GM12878 (cell line): ENCODE measurements around the gene BAG5. TPM values are rescaled to one million over a fixed set of nuclear protein-coding genes. Genes with fewer than 3 reads are reported as not detected.
A peak's percentile ranks its signal among the peaks of the same experiment; 100 is the strongest.

Source experiments
- ATAC-seq: fragments of 200-7000 bp; cut with Tn5 transposase; 3 replicates; pipeline ENCODE4 v1.9.1; 2020; ENCODE audit warnings: mild to moderate bottlenecking, moderate library complexity
- BruUV-seq: library from RNA; stranded (reverse); fragments of 400-500 nt; replicated peaks from 2 replicates; lab custom pipeline; 2021; lab: Mats Ljungman, UMichigan
- CTCF ChIA-PET: fragments of 300-600 bp; sonication (Branson Sonifier 250); formaldehyde crosslinking; extraction: SDS; loops from one replicate; lab custom pipeline; 2021; ENCODE audit warnings: inconsistent platforms; lab: Yijun Ruan, JAX
- POLR2A ChIA-PET: fragments of 350-600 bp; formaldehyde crosslinking; extraction: SDS; loops from one replicate; lab custom pipeline; 2021; ENCODE audit warnings: inconsistent platforms; lab: Charles Lee
- RAD21 ChIA-PET: fragments of 300-600 bp; sonication (Branson Sonifier 250); formaldehyde crosslinking; loops from one replicate; lab custom pipeline; 2023; ENCODE audit warnings: antibody characterized with exemption; ENCODE audit not compliant: unreplicated experiment; lab: Charles Lee
- SMC1A ChIA-PET: fragments of 300-600 bp; sonication (Branson Sonifier 250); formaldehyde crosslinking; loops from one replicate; lab custom pipeline; 2023; ENCODE audit not compliant: unreplicated experiment, uncharacterized antibody; lab: Charles Lee
- DNase-seq: peaks from one replicate; pipeline ENCODE4 v3.0.0-alpha.2; 2011; ENCODE audit warnings: low read depth, low spot score
- FAIRE-seq: peaks from 3 replicates; lab custom pipeline; 2011; peaks lifted over from hg19 to GRCh38; lab: Jason Lieb, UNC
- H2AFZ ChIP-seq: 2 replicates; pipeline ENCODE4 v1.6.0; 2011; ENCODE audit warnings: low read depth, low read length, control low read depth; ENCODE audit not compliant: control insufficient read depth
- H3K27ac ChIP-seq: 2 replicates; pipeline ENCODE4 v1.5.1; 2011; ENCODE audit warnings: control low read depth; ENCODE audit not compliant: control insufficient read depth, insufficient read depth
- H3K27me3 ChIP-seq, 2 experiments: replicated peaks in 1 of 2; 2 replicates each; pipeline versions ENCODE4 v1.6.0 to v1.6.1; 2011; ENCODE audit warnings: low read length in 1 of 2; ENCODE audit not compliant: control insufficient read depth in 2 of 2, insufficient read depth in 2 of 2
- H3K36me3 ChIP-seq, 2 experiments: 2 replicates each; pipeline ENCODE4 v1.5.1; 2011; ENCODE audit warnings: low read length in 1 of 2; ENCODE audit not compliant: control insufficient read depth in 2 of 2, insufficient read depth in 2 of 2
- H3K4me1 ChIP-seq: 2 replicates; pipeline ENCODE4 v1.6.1; 2011; ENCODE audit warnings: mild to moderate bottlenecking, low read length, moderate library complexity, mixed read lengths; ENCODE audit not compliant: control insufficient read depth, insufficient read depth
- H3K4me2 ChIP-seq: 2 replicates; pipeline ENCODE4 v1.6.0; 2011; ENCODE audit warnings: control low read depth; ENCODE audit not compliant: control insufficient read depth, insufficient read depth
- H3K4me3 ChIP-seq: fragments of 200-600 bp; sonication (generic); 2 replicates; pipeline ENCODE4 v1.5.1; 2016
- H3K79me2 ChIP-seq: 2 replicates; pipeline ENCODE4 v1.6.0; 2011; ENCODE audit warnings: low read length; ENCODE audit not compliant: control insufficient read depth, insufficient read depth
- H3K9ac ChIP-seq: 2 replicates; pipeline ENCODE4 v1.8.0; 2011; ENCODE audit warnings: low read length, control low read depth, mixed read lengths; ENCODE audit not compliant: control insufficient read depth, insufficient read depth
- H3K9me3 ChIP-seq: replicated peaks from 3 replicates; pipeline ENCODE4 v1.5.1; 2011; ENCODE audit warnings: mild to moderate bottlenecking, low read length; ENCODE audit not compliant: control insufficient read depth, insufficient read depth
- H4K20me1 ChIP-seq: 2 replicates; pipeline ENCODE4 v1.6.0; 2011; ENCODE audit not compliant: control insufficient read depth, insufficient read depth
- BCL3 ChIP-seq: IDR thresholded peaks from 2 replicates; pipeline ENCODE4 v1.6.1; 2011; ENCODE audit warnings: borderline replicate concordance, low read depth, mild to moderate bottlenecking, moderate library complexity, low read length; ENCODE audit not compliant: insufficient read depth, poor library complexity, severe bottlenecking
- BHLHE40 ChIP-seq, 2 experiments: fragments of 450-650 bp in 1 of 2; IDR thresholded peaks; 2 replicates each; pipeline ENCODE4 v1.6.1; 2011 to 2017; ENCODE audit warnings: low read depth in 2 of 2, borderline replicate concordance in 1 of 2, improper control_type of control experiment in 1 of 2, low read length in 1 of 2, mild to moderate bottlenecking in 1 of 2
- CREB1 ChIP-seq: IDR thresholded peaks from 2 replicates; pipeline ENCODE4 v1.6.1; 2012; ENCODE audit warnings: low read depth, mild to moderate bottlenecking, inconsistent platforms
- E2F4 ChIP-seq: IDR thresholded peaks from 2 replicates; pipeline ENCODE4 v1.6.1; 2012; ENCODE audit warnings: low read depth, low read length, improper control_type of control experiment
- E2F8 ChIP-seq: fragments of 450-650 bp; IDR thresholded peaks from 2 replicates; pipeline ENCODE4 v1.6.1; 2018; ENCODE audit warnings: mild to moderate bottlenecking, low read depth, moderate library complexity; ENCODE audit not compliant: partially characterized antibody
- HCFC1 ChIP-seq: fragments of 150-350 bp; IDR thresholded peaks from 2 replicates; pipeline ENCODE4 v1.6.1; 2014; ENCODE audit warnings: low read length
- IKZF2 ChIP-seq, 2 experiments: fragments of 450-650 bp; IDR thresholded peaks; 2 replicates each; pipeline ENCODE4 v1.6.1; 2017; ENCODE audit warnings: mild to moderate bottlenecking in 2 of 2, moderate library complexity in 2 of 2
- MEF2B ChIP-seq: fragments of 450-650 bp; IDR thresholded peaks from 2 replicates; pipeline ENCODE4 v1.6.1; 2018; ENCODE audit warnings: mild to moderate bottlenecking, moderate library complexity; ENCODE audit not compliant: partially characterized antibody, poor library complexity, severe bottlenecking
- NR2F1 ChIP-seq: fragments of 450-650 bp; conservative IDR thresholded peaks from 2 replicates; pipeline ENCODE4 v1.6.1; 2017; ENCODE audit warnings: mild to moderate bottlenecking
- PAX8 ChIP-seq: fragments of 450-650 bp; IDR thresholded peaks from 2 replicates; pipeline ENCODE4 v1.6.1; 2017; ENCODE audit warnings: mild to moderate bottlenecking, moderate library complexity
- RELA ChIP-seq: fragments of 450-650 bp; IDR thresholded peaks from 2 replicates; pipeline ENCODE4 v1.8.0; 2014; ENCODE audit warnings: borderline replicate concordance; ENCODE audit not compliant: partially characterized antibody
- RELB ChIP-seq: fragments of 450-650 bp; IDR thresholded peaks from 2 replicates; pipeline ENCODE4 v1.6.1; 2017; ENCODE audit warnings: low read depth, mild to moderate bottlenecking, moderate library complexity
- SP1 ChIP-seq: IDR thresholded peaks from one replicate; pipeline ENCODE4 v1.6.1; 2011; ENCODE audit warnings: low read depth, low read length
- SRF ChIP-seq, 2 experiments: IDR thresholded peaks; 2 replicates each; pipeline ENCODE4 v1.6.1; 2011; ENCODE audit warnings: low read depth in 2 of 2, low read length in 2 of 2, mild to moderate bottlenecking in 1 of 2, moderate library complexity in 1 of 2
- ZNF274 ChIP-seq: IDR thresholded peaks from one replicate; pipeline ENCODE4 v1.8.0; 2011; ENCODE audit not compliant: insufficient read length, insufficient read depth
- WGBS: methylation state at CpG from one replicate; pipeline ENCODE4 v1.1.6; 2016; ENCODE audit warnings: low lambda C conversion rate; ENCODE audit not compliant: insufficient replicate concordance, insufficient coverage; ENCODE audit errors: missing lambda C conversion rate; 5-methylcytosine and 5-hydroxymethylcytosine counted together
- in situ Hi-C: fragments of 300-500 bp; cut with MboI; formaldehyde crosslinking; loops from 9 replicates; pipeline ENCODE4 v1.14.3; 2018; ENCODE audit warnings: mixed read lengths
- intact Hi-C: fragments of 100-400 bp; cut with micrococcal nuclease; formaldehyde crosslinking; loops from one replicate; pipeline ENCODE4 v1.14.2; 2022; ENCODE audit not compliant: unreplicated experiment
- polyA plus RNA-seq, 11 experiments: library from polyadenylated mRNA; depleted of rRNA in 4 of 11; unstranded in 6 of 11; stranded (reverse) in 5 of 11; fragments of >200 nt; fragmentation: Nextera tagmentation in 4 of 11; fragmentation: Illumina TruSeq in 1 of 11; extraction: Ambion mirVana in 4 of 11; extraction: Trizol in 1 of 11; gene quantifications; 1 replicate in 1 of 11; 2 replicates in 10 of 11; pipeline versions ENCODE4 v1.2.1 to v1.2.3, GENCODE V29; 2011 to 2016; ENCODE audit warnings: inconsistent platforms in 2 of 11, missing spikeins in 2 of 11, low read depth in 1 of 11
- total RNA-seq, 4 experiments: library from RNA; depleted of rRNA in 3 of 4; stranded (reverse); fragments of >200 nt in 3 of 4; fragmentation: Illumina TruSeq in 1 of 4; extraction: Trizol in 1 of 4; gene quantifications; 2 replicates each; pipeline versions ENCODE4 v1.2.1 to v1.2.3, GENCODE V29; 2013 to 2021

Gene BAG5
- total and polyA plus RNA-seq, 10 of the 15 experiments (the other 5 are each of a cell fraction or from before 2014, with no cell fraction given) = 9.9 to 30.5 (median 20.1) TPM

- H3K4me2 ChIP-seq = peak overlapping the region; percentile 91
- no peaks in the 10 kb centered on the region for H4K20me1 ChIP-seq
- in situ Hi-C loops (no loop called here), intact Hi-C loops (no loop called here)
- H3K9me3 ChIP-seq = no peaks in the 10 kb centered on the region; the same call in 2 of the 3 replicates
- POLR2A ChIA-PET = interaction anchor here (0.6 to 1.3 kb wide), 3 partner anchors 36 to 431 kb away, joined by 4 to 7 read pairs (median 4); no protein-coding TSS in a partner anchor
- peaks cover 25% of the 10 kb centered on the region for H3K4me1 ChIP-seq
- DNase-seq = peak; percentile 67
- H2AFZ ChIP-seq = 0 out of 2 replicates have a peak overlapping the region, but pooled peaks have one; percentile 5
- peaks cover 30% of the 10 kb centered on the region for H3K79me2 ChIP-seq
- peak; percentile 81 for FAIRE-seq
- WGBS = 5% methylated on average over 14 of the region's 14 CpGs
- peaks cover 0 to 2% of the 10 kb centered on the region in 2 experiments; a peak in 1 of 4 replicates for H3K36me3 ChIP-seq
- peak overlapping the region; percentile 84; the same call in 1 of the 2 replicates for H3K4me3 ChIP-seq
- no TSS peak for BruUV-seq
- H3K9ac ChIP-seq = peak overlapping the region; percentile 69
- H3K27ac ChIP-seq = peak overlapping the region; percentile 61
- SMC1A ChIA-PET = interaction anchor here (0.8 to 2.6 kb wide), 5 partner anchors 9 to 387 kb away, joined by 3 to 11 read pairs (median 3); no protein-coding TSS in a partner anchor
- peaks cover 0 to 2% of the 10 kb centered on the region in 2 experiments; a peak in 1 of 4 replicates for H3K27me3 ChIP-seq
- RAD21 ChIA-PET = interaction anchor here (0.5 to 2.4 kb wide), 4 partner anchors 9 to 232 kb away, joined by 3 to 14 read pairs (median 6); no protein-coding TSS in a partner anchor
- ATAC-seq = peak; percentile 90
- CTCF ChIA-PET = interaction anchor here (1.0 to 5.3 kb wide), 4 partner anchors 9 to 134 kb away, joined by 3 to 39 read pairs (median 5); partner anchors contain the start of gene BAG5
- peak; percentile 22 to 38; a peak in 1 of 4 replicates for TF ChIP-seq BHLHE40 (IDR thresholded peaks at IDR 0.05; ENCODE audit: borderline replicate concordance in 1 of 2, low read depth in 2 of 2, low read length in 1 of 2)
- TF ChIP-seq ZNF274 = no peak
- TF ChIP-seq MEF2B = peak; percentile 92
- TF ChIP-seq E2F8 = no peak
- TF ChIP-seq SP1 = no peak
- no peak for TF ChIP-seq E2F4
- TF ChIP-seq RELA = peak; percentile 31
- TF ChIP-seq PAX8 = no peak
- peak; percentile 79 for TF ChIP-seq RELB
- TF ChIP-seq HCFC1 = 0 out of 2 replicates have a peak, but pooled peaks have one; percentile 17
- peak; percentile 80 to 87 for TF ChIP-seq IKZF2 (IDR thresholded peaks at IDR 0.05)
- 0 out of 2 replicates have a peak, but pooled peaks have one; percentile 21 for TF ChIP-seq NR2F1
- no peak for TF ChIP-seq SRF (IDR thresholded peaks at IDR 0.05; ENCODE audit: low read depth in 2 of 2, low read length in 2 of 2)
- 0 out of 2 replicates have a peak, but pooled peaks have one; percentile 59 for TF ChIP-seq CREB1
- TF ChIP-seq BCL3 = peak; percentile 13
Measured at GRCh38 chr14:103527408-103528145, 34.9 kb downstream of the BAG5 start.
